Activated CD4-positive, alpha-beta T cell treated with anti-CD3 and anti-CD28 coated beads, Interleukin-2, amount 10 ng/mL, durations not matched to agents 24 days and 14 days (primary cell): ENCODE results near the gene ACE. TPM values are rescaled to one million over a fixed set of nuclear protein-coding genes. Genes with fewer than 3 reads are reported as not detected.

Source experiments
- DNase-seq: peaks from one replicate; pipeline ENCODE4 v3.0.0; 2022
- H3K27ac Mint-ChIP-seq: one replicate; pipeline ENCODE4 v1.8.0; 2022; ENCODE audit warnings: mild to moderate bottlenecking, mixed read lengths
- H3K27me3 Mint-ChIP-seq: one replicate; pipeline ENCODE4 v1.8.0; 2022; ENCODE audit warnings: mixed read lengths
- H3K36me3 Mint-ChIP-seq: one replicate; pipeline ENCODE4 v1.8.0; 2022; ENCODE audit warnings: low read depth, mild to moderate bottlenecking, mixed read lengths
- H3K4me1 Mint-ChIP-seq: one replicate; pipeline ENCODE4 v1.8.0; 2021; ENCODE audit warnings: mixed read lengths
- H3K4me3 Mint-ChIP-seq: one replicate; pipeline ENCODE4 v1.8.0; 2022; ENCODE audit warnings: mild to moderate bottlenecking, moderate library complexity, mixed read lengths
- H3K9me3 Mint-ChIP-seq: one replicate; pipeline ENCODE4 v1.8.0; 2021; ENCODE audit warnings: mixed read lengths
- intact Hi-C: fragments of 100-400 bp; cut with micrococcal nuclease; formaldehyde crosslinking; loops from one replicate; pipeline ENCODE4 v1.15.1; 2023
- total RNA-seq: library from RNA; stranded (reverse); gene quantifications from 2 replicates; pipeline ENCODE4 v1.2.3, GENCODE V29; 2022

ACE gene
- total RNA-seq: 0.26 TPM in 1 of 2 replicates, not detected in the other

- H3K4me1 Mint-ChIP-seq: peaks cover 16% of the 10 kb centered on the region
- H3K36me3 Mint-ChIP-seq: peaks cover 2% of the 10 kb centered on the region
- H3K9me3 Mint-ChIP-seq: no peaks in the 10 kb centered on the region
- H3K27me3 Mint-ChIP-seq: peaks cover 49% of the 10 kb centered on the region
- peak; percentile 81 for DNase-seq
- H3K4me3 Mint-ChIP-seq: peak within 1 kb of the TSS; percentile 84
- intact Hi-C loops: loop anchor here (1.0 kb wide), 1 partner anchor 135 kb away; no protein-coding TSS in a partner anchor
- H3K27ac Mint-ChIP-seq: no peak within 1 kb of the TSS
Measured at GRCh38 chr17:63476854-63477479, at the start of gene ACE. TSS of gene ACE (plus strand) at chr17:63477061. CDS start at chr17:63477095, 34 bp downstream.

GRCh38 chr17:63429766-63430165 is 47.1 kb upstream of the ACE start:
- DNase-seq: no peak
- Mint-ChIP-seq H3K4me3 (no peak overlapping the region), H3K9me3 (no peaks in the 10 kb centered on the region), H3K27me3 (no peaks in the 10 kb centered on the region), H3K4me1 (peaks cover 58% of the 10 kb centered on the region), H3K27ac (no peak overlapping the region), H3K36me3 (no peaks in the 10 kb centered on the region)
- intact Hi-C loops: loop anchor here (5.0 kb wide), 1 partner anchor 268 kb away; no protein-coding TSS in a partner anchor

- no peak overlapping the region for H3K4me3 Mint-ChIP-seq
- H3K27ac Mint-ChIP-seq: no peak overlapping the region
- no peaks in the 10 kb centered on the region for H3K9me3 Mint-ChIP-seq
- H3K36me3 Mint-ChIP-seq: no peaks in the 10 kb centered on the region
- H3K4me1 Mint-ChIP-seq: peaks cover 61% of the 10 kb centered on the region
- no peak for DNase-seq
- H3K27me3 Mint-ChIP-seq: no peaks in the 10 kb centered on the region
- intact Hi-C loops: no loop called here
Measured at GRCh38 chr17:63430223-63430622, 46.6 kb upstream of the ACE start.

- DNase-seq: no peak
- H3K4me3 Mint-ChIP-seq: no peak overlapping the region
- H3K36me3 Mint-ChIP-seq: peaks cover 1% of the 10 kb centered on the region
- H3K4me1 Mint-ChIP-seq: peaks cover 58% of the 10 kb centered on the region
- no peak overlapping the region for H3K27ac Mint-ChIP-seq
- no peaks in the 10 kb centered on the region for H3K9me3 Mint-ChIP-seq
- intact Hi-C loops: no loop called here
- H3K27me3 Mint-ChIP-seq: no peaks in the 10 kb centered on the region
Measured at GRCh38 chr17:63431618-63431938, 45.3 kb upstream of the ACE start.

- intact Hi-C loops: no loop called here
- H3K4me1 Mint-ChIP-seq: peaks cover 54% of the 10 kb centered on the region
- peaks cover 1% of the 10 kb centered on the region for H3K36me3 Mint-ChIP-seq
- DNase-seq: no peak
- peak overlapping the region; percentile 41 for H3K27ac Mint-ChIP-seq
- H3K9me3 Mint-ChIP-seq: no peaks in the 10 kb centered on the region
- H3K27me3 Mint-ChIP-seq: no peaks in the 10 kb centered on the region
- H3K4me3 Mint-ChIP-seq: no peak overlapping the region
Measured at GRCh38 chr17:63431939-63432804, 44.7 kb upstream of the ACE start.

GRCh38 chr17:63433746-63434591 is 42.9 kb upstream of the ACE start:
- H3K27me3 Mint-ChIP-seq: no peaks in the 10 kb centered on the region
- no peak overlapping the region for H3K4me3 Mint-ChIP-seq
- peaks cover 41% of the 10 kb centered on the region for H3K4me1 Mint-ChIP-seq
- intact Hi-C loops: no loop called here
- H3K9me3 Mint-ChIP-seq: no peaks in the 10 kb centered on the region
- no peak for DNase-seq
- H3K27ac Mint-ChIP-seq: peak overlapping the region; percentile 9
- peaks cover 1% of the 10 kb centered on the region for H3K36me3 Mint-ChIP-seq

- intact Hi-C loops: no loop called here
- Mint-ChIP-seq H3K4me3 (peak overlapping the region; percentile 34), H3K4me1 (peaks cover 40% of the 10 kb centered on the region), H3K27me3 (no peaks in the 10 kb centered on the region), H3K9me3 (no peaks in the 10 kb centered on the region), H3K36me3 (peaks cover 1% of the 10 kb centered on the region), H3K27ac (peak overlapping the region; percentile 67)
- peak; percentile 88 for DNase-seq
Measured at GRCh38 chr17:63434951-63435571, 41.8 kb upstream of the ACE start.

- H3K36me3 Mint-ChIP-seq: peaks cover 1% of the 10 kb centered on the region
- no peak overlapping the region for H3K4me3 Mint-ChIP-seq
- H3K9me3 Mint-ChIP-seq: no peaks in the 10 kb centered on the region
- peaks cover 46% of the 10 kb centered on the region for H3K4me1 Mint-ChIP-seq
- no peaks in the 10 kb centered on the region for H3K27me3 Mint-ChIP-seq
- intact Hi-C loops: no loop called here
- H3K27ac Mint-ChIP-seq: no peak overlapping the region
- no peak for DNase-seq
Measured at GRCh38 chr17:63435681-63436522, 41.0 kb upstream of the ACE start.

- no peak overlapping the region for H3K27ac Mint-ChIP-seq
- no peak overlapping the region for H3K4me3 Mint-ChIP-seq
- no peaks in the 10 kb centered on the region for H3K9me3 Mint-ChIP-seq
- DNase-seq: no peak
- peaks cover 48% of the 10 kb centered on the region for H3K4me1 Mint-ChIP-seq
- intact Hi-C loops: no loop called here
- H3K36me3 Mint-ChIP-seq: peaks cover 1% of the 10 kb centered on the region
- H3K27me3 Mint-ChIP-seq: no peaks in the 10 kb centered on the region
Measured at GRCh38 chr17:63436523-63437110, 40.2 kb upstream of the ACE start.

GRCh38 chr17:63437287-63438091 is 39.4 kb upstream of the ACE start:
- Mint-ChIP-seq H3K4me1 (peaks cover 50% of the 10 kb centered on the region), H3K36me3 (peaks cover 1% of the 10 kb centered on the region), H3K4me3 (no peak overlapping the region), H3K27ac (no peak overlapping the region), H3K9me3 (no peaks in the 10 kb centered on the region), H3K27me3 (no peaks in the 10 kb centered on the region)
- no peak for DNase-seq
- intact Hi-C loops: no loop called here

- Mint-ChIP-seq H3K36me3 (peaks cover 1% of the 10 kb centered on the region), H3K4me1 (peaks cover 45% of the 10 kb centered on the region), H3K27ac (no peak overlapping the region), H3K9me3 (no peaks in the 10 kb centered on the region), H3K4me3 (no peak overlapping the region), H3K27me3 (no peaks in the 10 kb centered on the region)
- intact Hi-C loops: no loop called here
- no peak for DNase-seq
Measured at GRCh38 chr17:63438092-63439051, 38.5 kb upstream of the ACE start.
